HG03439 (cell line): ENCODE data around the gene SLC12A7.
"Not testable (repeated sequence)": the region's sequence is repeated elsewhere in the genome, so short reads cannot be mapped to it uniquely, and the experiment has no call there.

Experiments used
- ATAC-seq: cut with Tn5 transposase; IDR thresholded peaks from one replicate; pipeline ENCODE4 v1.9.1; 2021; ENCODE audit warnings: mild to moderate bottlenecking, moderate library complexity; ENCODE audit not compliant: unreplicated experiment

The SLC12A7 gene

DNA sequence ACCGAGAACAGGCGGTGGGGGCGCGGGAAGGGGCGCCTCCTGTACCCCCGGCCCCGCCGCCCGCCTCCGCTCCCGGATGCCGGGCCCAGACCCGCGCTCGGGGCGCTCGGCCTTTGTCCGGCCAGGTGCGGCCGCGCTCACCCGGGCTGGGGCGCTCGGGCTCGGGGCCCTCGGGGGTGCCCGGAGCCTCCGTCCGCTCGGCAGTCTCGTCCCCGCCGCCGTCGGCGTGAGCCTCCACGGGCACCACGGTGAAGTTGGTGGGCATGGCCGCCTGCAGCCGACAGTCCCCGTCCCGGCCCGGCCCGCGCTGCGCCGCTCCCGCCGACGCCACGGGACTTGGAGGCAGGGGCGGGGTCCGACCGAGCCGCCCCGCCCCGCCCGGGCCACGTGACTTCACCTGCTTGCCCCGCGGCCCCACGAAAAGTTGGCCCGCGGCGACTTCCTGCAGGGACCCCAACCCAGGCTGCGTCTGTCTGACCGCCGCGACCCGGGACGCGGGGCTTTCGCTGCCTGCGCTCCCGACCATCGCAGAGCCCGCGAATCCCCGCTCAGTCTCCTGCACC is at the start of gene SLC12A7:
TSS of gene SLC12A7 (minus strand) at position 337 of the 563 bp plus-strand sequence. CDS start at position 265, 72 bp downstream.
- ATAC-seq: no peak

DNA sequence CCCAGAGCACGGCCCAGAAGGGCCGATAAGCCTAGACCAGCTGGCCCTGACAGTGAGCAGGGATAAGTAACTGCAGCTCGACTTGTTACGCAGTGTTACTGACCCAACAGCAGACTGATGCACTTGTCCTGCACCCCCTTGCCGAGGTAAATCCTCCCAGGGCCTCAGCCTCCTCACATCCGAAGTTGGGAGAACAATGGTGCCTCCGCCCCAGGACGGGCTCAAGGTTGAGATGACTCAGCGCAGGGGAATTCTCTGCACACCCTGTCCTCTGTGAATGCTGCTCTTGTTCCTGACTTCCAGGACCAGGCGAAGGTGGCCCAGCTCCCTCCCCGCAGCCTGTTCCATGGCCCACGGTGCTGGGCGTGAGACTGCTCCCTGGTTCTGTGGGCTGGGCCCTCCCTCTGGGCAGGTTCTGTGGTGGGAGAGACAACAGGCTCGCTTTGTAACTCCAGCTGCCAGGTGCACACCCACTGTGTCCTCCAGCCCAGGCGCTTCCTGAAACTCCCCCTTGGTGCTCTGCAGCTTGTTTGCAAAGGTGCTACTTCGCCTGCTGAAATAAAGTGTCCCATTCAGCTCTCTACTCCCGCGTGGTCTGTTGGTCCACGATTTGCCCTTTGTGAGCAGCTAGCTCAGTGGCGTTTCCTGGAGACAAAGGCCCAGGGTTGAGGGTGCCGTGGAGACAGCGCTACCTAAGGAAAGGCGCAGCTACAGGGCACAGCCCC is 49.4 kb upstream of the SLC12A7 start:
- ATAC-seq: no peak

DNA sequence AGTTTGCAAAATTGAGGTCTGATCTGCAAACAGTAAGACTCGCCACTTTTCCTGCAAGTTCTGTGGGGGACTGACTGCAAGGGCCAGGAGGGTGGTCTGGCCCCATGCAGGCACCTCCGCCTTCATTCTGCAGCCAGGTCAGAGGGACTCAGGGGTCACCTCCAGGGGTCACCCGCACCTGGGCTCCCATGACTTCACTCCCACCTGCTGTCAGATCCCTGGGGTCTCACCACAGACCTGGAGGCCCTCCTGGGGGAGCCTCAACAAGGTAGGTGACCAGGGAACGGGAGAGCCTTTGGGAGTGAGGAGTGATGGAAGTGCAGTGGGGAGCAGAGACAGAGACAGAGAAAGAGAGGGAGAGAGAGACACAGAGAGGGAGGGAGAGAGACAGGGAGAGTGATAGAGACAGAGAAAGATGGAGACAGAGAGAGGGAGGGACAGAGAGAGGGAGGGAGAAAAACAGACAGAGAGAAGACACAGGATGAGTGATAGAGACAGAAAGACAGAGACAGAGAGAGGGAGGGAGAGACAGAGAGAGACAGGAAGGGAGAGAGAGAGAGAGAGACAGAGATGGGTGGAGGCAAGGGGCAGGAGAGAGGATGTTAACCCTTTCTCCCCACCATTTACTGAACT is 48.0 kb upstream of the SLC12A7 start:
- no peak for ATAC-seq

DNA sequence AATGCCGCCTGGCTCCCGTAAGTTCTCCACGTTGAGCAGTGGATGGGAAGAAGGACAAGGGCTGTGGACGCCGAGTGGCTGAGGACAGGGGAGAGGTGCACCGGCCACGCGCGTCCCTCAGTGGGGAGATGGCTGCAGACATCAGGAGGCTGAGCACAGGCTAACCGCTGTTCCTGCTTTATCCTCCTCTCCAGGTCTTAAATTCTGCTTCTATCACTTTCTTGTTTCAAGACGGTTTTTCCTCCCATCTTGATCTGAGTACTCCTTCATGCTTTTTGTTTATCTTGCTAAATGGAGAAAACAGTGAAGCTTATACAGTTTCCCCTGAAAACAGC is 47.4 kb upstream of the SLC12A7 start:
- no peak for ATAC-seq

DNA sequence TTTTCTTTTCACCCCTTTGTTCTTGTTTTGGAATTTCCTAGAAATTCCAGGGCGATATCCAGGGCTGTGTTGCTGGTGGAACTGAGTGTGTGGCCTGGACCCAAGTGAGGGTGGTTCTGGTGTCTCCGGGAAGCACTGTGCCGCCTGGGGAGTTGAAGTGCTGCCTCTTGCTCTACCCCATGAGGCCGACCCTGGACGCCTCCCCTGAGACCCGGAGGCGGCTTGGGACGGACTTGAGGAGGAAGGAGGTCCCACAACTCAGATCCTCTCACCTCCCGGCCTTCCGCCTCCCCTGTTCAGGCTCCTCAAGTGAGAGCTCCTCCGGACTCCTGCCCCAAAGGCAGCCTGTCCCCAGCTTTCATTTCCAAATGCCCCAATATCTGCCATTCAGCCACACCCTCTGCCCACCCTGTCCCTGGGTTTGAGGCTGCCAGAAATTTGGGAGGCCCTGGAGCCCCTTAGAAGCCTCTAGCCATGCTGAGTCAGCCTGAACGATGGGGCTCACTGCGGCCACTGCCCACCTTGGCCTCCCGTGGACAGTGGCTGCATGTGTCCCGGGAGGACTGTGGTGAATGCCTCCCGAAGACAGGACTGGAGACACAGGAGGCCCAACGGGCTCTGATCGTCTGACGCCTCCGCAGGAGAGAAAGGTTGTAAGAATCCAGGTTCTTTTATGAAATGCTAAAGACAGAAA is 46.9 kb upstream of the SLC12A7 start:
- ATAC-seq: no peak

DNA sequence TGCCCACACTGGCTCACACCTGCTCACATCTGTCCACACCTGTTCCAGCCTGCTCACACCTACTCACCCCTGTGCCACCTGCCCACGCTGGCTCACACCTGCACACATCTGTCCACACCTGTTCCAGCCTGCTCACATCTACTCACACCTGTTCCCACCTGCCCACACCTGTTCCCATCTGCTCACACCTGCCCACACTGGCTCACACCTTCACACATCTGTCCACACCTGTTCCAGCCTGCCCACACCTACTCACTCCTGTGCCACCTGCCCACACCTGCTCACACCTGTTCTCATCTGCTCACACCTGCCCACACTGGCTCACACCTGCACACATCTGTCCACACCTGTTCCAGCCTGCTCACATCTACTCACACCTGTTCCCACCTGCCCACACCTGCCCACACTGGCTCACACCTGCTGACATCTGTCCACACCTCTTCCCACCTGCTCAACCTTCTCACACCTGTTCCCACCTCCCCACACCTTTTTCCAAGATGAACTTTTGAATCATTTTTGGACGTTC is 45.7 kb upstream of the SLC12A7 start:
- not testable (repeated sequence) for ATAC-seq

DNA sequence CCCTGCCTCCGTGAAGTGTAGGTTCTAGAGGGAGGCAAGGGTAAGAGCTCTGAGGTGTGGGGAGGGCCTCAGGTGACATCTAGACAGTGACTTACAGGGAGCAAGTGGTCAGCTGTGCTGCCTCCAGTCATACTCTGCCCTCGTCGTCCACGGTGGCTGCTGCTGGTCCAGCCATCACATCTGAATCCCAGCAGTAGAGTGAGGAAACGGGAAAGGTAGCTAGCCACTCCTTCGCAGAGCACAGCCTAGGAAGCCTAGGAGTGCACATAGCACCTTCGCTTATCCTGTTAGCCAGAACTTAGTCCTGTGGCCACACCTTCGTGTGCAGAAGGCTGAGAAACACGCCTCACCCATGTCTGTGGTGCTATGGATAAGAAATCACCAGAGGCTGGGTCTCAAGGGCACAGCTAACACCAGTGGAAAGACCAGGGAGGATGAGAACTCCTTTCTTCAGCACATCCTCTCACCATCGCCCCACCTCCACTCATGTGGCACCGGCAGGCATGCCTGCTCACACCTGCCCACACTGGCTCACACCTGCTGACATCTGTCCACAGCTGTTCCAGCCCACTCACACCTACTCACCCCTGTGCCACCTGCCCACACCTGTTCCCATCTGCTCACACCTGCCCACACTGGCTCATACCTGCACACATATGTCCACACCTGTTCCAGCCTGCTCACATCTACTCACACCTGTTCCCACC is 45.0 kb upstream of the SLC12A7 start:
- ATAC-seq: no peak

DNA sequence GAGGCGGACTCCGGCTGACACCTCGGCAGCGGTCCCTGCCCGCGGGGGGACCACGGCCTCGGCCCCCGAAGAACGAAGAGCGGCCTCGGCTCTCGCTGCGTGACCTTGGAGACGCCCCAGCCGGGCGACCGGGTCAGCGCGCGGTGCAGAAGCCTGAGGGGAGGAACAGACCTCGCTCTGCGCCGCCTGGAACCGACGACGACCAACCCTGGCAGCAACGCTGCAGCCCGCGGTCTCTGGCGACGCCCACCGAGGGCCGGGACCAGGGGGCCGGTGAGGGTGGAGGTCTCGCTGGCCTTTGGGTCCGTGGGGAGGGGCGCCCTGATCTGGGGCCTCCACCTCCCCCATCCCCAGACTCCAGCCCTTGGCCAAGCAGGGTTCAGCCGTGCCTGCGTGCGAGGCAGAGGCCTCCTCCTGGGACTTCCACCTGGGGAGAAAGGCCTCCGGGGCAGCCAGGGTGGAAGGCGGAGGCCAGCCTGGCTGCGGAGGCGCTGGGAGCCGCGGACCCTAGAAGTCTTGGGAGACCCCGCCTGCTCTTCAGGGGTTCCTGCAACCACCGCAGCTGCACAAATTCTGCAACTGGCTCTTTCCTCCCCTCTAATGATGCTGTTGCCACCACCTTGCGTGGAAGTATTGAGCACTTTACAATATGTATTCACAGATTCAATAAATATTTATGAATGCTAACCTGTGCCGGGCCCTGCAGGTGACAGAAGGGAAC is 44.3 kb upstream of the SLC12A7 start:
- ATAC-seq: no peak

DNA sequence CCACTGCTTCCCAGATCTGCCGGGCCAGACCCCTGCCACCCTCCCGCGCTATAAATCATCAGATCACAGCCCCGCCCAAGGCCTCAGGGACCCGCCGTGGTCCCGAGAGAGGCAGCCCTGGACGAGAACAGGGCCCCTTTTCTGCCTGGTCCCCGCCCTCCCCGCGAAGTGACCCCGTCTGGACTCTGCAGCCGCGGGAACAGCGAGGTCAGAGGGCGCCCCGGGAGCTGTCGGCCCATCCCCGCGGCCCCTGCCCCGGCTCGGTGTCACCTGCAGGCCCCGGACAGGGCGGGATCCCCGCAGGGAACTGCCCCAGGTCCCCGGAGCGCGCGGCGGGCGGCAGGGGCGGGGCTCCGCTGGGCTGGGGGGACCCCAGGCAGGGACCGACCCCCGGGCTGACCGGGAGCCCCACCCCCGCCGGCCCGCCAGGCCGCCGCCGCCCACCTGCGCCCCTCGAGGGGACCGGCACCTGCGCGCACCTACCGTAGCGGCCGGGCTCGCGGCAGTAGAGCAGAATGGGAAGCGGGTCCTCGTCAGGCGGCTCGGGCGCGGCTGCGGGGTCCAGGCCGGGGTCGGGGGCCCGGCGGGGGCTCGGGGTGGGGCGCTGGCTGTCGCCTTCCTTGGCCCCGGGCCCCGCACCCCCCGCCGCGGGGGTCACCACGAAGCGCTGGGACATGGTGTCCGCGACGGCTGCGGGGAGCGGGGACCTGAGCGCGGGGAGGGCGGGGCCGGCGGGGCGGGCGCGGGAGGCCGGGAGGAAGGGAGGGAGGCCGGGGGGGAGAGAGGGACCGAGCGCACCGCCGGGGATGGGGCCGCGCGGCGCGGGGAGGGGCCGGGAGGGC is 43.5 kb upstream of the SLC12A7 start:
- ATAC-seq: no peak

DNA sequence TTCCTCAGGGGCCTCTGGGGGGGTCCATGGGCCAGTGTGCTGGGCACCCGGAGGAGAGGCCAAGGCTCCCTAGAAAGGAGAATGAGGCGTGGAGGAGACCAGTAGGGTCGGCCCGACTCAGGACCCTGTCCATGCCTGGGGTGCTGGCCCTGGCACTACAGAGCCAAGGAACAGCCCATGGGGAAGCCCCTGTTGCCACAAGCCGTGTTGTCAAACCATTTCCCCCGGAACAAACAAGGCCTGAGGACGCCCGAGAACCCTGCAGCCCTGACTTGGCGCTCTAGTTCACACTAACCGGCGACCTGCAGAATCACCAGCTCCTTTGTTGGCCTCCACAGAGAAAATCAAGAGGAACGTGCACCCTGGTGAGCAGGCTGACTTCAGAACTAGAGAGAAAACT is 41.6 kb upstream of the SLC12A7 start:
- no peak for ATAC-seq

DNA sequence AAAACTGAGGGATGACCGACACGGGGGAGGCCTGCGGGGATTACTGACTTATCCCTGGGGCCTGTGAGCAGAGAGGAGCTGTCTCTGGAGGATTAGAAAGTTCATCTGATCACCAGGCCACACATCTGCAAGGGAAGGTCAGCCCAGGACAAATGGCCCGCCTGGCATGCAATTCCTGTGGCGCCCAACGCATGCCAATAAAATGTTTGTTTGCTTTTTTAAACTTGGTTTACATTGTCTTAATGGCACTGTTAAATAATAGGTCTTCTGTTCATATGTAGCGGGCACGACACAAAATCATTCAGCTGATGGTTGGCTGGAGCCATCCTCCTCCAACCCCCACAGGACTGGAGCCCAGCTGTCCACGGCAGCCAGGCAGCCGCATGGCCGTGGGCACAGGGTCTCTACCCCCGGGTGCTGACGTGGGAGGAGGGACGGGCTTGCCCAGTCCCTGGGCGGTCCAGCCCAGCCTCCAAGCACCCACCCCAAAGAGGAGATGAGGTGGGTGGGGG is 41.0 kb upstream of the SLC12A7 start:
- ATAC-seq: no peak

DNA sequence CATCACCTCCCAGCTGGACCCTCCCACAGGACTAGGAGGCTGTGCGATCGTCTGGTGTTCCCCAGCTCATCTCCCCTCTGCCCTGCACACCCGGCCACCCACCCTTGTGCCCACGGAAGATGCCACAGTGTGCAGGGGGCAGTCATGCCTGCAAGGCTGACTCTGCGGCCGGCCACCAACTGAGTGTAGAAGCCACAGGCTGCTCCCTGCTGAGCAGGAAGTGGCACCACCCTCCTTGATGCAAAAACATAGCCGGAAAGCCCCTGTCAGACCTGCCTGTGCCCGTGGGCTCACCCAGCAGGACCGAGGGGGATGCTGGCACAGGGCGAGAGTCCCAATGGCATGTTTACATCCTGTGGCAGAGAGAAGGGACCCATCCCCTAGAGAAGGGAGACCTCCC is 40.3 kb upstream of the SLC12A7 start:
- ATAC-seq: no peak

DNA sequence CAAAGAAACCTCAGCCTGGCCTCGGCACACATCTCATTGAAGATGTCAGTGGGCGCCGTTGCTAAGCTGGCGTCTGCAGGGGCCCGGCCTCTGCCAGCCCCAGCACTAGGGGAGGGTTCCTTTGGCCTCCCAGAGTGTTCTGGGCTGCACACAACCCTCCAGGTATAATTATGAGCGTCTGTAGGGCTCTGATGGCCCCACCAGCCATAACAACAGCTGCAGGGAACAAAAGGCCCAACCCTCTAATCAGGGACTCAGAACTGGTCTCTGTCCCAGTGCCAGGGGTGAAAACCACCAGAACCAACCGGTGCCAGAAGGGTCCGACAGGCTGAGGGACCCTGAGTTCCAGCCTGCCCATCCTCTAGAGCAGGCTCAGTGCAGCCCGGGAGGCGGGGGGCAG is 39.5 kb upstream of the SLC12A7 start:
- ATAC-seq: no peak

DNA sequence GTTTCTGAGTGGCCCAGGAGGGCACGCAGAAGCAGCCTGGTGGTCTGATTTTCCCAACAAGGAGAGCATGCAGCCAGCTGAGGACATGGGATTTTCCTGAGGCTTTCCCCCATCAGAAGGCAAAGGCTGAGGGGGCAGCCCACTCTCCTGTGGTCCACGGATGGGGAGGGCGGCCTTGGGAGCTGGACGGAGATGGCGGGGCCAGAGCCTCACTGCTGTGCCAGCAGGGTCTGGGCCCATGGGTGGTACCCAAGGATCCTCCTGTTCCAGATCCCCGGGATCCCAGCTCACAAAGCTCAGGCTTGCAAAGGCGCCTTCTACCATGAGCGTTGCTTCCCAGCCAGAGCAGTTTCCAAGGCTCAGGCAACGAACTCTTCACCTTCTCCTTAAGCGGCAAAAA is 39.0 kb upstream of the SLC12A7 start:
- ATAC-seq: no peak

DNA sequence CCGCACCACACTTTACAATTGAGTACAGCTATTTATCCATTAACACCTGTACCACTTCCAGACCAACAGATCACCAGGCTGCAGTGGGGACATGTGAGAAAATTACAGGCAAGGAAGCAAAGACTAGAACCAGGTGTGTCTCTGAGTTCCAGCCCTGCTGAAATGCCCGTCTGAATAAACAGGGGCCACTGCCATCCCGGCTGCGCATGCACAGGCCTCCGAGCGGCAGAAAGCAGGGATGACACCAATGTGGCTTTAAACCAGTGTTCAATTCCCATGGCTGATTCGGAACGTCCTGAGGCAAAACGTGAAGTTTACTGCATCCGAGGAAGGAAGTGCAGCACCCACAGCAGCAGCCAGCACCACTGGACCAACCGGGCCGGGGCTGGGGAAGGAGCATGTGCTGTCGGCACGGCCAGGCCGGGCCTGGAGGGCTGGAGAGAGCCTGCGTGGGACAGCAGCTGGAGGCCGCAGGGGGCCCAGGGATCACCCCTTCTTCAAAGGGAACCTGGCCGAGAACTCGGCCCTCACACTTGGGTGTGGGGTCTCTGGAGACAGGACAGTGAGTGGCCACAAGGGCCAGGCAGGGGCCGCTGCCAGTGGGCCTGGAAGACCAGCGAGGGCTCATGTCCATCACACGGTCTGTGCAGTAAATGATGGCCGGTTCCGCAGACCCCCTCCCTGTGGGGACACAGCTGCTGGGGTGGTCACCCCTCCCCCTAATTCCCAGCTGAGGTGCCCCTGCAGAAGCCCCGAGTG is 33.0 kb upstream of the SLC12A7 start:
- ATAC-seq: no peak

DNA sequence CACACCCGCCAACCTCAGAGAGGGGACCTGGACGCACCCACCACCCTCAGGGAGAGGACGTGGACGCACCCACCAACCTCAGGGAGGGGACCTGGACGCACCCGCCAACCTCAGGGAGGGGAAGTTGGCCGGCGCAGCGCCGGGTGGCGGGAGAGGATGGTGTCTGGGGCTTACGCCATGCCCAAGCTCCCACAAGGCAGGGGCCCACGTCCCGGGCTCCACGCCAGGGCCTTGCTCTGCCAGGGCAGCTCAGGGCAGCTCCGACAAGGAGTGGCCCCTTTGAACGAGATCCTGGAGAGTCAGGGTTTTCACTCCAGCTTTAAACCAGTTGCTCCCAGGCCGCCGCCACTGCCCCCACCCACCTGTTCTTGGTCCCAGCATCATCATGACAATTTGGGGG is 32.2 kb upstream of the SLC12A7 start:
- no peak for ATAC-seq

DNA sequence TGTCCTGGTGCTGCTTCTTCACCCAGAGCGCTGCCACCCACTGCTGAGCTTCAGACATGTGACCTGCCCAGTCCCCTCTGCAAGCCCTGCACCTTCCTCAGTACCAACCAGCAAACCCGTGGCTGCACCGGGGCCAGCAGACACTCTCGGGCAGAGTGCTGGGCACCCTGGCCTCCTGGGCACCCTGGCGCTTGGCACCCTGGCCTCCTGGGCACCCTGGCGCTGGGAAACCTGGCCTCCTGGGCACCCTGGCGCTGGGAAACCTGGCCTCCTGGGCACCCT is 31.7 kb upstream of the SLC12A7 start:
- no peak for ATAC-seq

DNA sequence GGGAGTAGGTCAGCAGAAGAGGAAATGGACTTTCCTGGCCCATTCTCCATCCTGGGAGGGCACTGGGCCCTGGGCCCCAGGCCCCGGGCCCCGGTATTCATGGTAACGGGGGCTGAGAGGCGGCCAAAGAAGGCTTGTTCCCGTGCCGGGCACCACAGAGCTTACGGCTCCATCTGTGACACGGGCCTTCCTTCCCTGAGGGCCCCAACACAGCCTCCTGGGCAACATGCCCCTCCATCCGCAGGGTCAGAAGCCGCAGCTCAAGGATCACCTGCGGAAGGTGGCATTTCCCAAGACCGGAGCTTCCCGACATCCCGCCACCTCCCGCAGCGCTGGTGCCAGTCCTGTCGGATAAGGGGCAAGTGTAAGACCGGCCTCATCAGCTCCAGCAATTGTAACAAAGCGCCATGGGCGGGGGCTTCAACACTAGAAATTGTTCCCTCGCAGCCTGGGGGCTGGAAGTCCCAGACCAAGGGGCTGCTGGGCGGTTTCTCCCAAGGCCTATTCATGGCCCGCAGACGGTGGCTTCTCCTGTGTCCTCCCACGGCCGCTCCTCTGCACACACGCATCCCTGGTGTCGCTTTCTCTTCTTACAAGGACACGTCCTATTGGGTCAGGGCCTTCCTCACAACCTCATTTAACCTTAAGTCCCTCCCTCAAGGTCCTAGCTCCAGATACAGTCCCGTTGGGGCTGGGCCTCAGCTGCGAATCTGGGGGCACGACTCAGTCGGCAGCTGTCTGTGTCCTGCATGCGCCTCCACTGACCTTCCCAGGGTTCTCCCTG is 31.2 kb upstream of the SLC12A7 start:
- no peak for ATAC-seq
